GDM1 (cell line): ENCODE results near the gene PKP2.

ENCODE experiments used
- DNase-seq: peaks from one replicate; lab custom pipeline; 2025; lab: John Stamatoyannopoulos, UW

Gene PKP2

DNA sequence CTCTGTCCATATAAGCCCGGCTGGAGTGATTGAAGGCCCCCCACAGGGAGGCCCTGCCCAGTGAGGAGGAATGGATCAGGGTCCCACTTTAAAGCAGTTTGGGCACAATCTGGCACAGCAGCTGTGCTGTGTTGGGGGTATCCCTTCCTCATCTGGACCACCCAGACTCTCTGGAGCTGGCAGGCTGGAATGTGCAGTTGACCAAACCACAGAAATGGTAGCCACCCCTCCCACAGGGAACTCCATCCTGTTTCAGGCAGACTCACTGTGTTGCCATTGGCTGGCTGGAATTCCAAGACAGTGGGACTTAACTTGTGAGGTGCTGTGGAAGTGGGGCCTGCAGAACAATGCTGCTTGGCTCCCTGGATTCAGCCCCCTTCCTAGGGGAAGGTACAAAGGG lies 87.4 kb downstream of the PKP2 start:
- DNase-seq = no peak

DNA sequence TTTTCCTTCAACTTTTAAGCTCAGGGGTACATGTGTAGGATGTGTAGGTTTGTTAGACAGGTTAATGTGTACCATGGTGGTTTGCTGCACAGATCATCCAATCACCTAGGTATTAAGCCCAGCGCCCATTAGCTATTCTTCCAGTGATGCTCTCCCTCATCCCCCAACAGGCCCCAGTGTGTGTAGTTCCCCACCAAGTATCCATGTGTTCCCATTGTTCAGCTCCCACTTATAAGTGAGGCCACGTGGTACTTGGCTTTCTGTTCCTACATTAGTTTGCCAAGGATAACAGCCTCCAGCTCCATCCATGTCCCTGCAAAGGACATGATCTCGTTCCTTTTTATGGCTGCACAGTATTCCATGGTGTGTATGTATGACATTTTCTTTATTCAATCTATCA lies 92.3 kb downstream of the PKP2 start:
- no peak for DNase-seq

DNA sequence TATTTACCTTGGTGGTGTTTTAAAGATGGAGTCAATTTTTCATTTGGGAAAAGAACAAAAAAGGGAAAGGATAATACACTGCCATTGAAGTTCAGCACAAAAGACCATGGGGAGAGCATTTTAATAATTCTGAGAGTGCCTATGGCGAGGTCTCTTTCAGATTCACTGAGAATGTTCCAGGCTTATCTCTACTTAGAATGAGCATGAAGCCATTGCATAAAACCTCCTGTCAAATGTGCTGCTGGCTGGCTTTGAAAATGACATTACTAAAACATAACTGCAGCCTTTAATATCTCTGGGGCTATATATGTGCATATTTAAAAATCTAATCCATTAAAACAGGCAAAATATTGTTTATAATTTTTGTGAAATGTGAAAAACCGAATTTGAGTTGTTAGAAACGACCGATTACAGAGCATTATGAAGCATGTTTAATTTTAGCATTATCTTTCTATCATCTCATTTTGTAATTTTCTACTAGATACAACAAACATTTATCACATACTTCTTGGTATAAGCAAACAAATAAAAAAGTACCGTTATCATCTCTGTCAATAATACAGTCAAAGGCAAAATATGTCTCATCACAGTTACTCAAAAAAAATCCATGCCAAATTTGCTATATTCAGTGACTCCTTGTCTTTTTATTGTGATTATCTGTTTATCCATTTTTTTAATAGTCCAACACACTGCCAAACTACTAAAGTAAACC lies 95.2 kb downstream of the PKP2 start:
- no peak for DNase-seq

DNA sequence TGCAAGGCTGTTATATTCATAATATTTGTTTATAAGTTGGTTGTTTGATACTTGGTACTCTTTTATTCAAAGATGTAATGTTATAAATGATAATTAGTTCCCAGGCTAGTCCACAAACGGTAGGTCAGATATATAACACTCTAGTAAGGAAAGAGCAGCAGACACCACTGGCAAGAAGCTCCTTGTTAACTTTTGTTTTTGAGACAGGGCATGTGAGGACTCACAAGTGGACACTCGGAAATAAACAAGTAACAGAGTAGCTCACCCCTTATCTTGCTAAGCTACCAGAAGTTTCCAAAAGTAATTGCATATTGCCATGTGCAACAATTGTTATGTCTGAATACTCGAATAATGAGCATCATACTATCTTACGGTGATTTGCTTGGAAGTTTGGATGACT lies 102.3 kb downstream of the PKP2 start:
- no peak for DNase-seq

DNA sequence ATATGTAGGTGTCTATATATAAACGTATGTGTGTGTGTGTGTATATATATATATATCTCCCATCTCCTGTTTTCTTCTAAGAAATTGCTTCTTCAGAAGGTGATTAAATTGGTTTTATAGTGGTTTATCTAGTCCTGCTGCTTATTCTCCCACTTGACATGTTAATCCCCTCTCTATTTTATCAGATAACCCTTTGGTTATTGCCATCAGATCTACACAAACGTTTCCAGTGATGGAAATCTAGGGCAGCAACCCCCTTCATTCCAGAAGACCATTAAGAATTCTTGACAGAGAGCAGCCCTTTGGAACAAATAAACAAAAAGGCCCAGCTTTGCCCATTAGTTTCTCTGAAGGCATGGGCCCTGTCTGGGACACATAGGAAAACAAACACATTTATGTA lies 106.7 kb downstream of the PKP2 start:
- DNase-seq = no peak

DNA sequence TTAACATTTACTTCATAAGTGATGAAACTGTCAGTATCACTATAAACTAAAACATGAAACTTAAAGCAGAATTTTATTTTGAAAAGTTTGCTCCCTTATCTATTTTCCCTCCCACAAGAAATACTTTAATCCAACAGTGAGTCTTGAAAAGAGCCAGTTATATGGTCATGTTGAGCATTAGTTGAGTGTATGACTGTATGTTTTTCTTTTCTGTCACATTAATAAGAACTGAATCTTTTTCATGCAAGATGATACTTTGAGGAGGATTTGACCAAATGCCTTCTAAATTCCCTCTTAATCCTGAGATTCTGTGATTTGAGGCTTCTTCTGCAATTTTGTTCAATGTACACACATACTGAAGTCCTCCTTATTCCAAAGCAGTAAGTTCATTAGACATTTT lies 107.1 kb downstream of the PKP2 start:
- DNase-seq = no peak

DNA sequence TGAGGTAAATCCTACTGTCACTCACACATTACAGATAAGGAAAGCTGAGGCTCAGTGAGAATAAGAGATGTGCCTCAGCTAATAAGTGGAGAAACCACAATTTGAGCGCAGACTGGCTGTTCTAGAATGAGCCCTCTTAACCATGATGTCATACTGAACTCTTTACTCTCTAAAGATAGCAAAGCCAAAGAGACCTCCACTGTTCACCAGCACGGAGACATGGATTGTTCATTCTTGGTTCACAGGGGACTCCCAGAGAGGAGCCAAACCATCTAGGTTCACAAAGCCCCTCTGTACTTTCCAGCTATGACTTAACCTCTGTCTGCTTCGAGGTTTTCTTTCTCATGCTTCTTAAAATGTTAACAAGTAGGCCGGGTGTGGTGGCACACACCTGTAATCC lies 108.2 kb downstream of the PKP2 start:
- DNase-seq = no peak

DNA sequence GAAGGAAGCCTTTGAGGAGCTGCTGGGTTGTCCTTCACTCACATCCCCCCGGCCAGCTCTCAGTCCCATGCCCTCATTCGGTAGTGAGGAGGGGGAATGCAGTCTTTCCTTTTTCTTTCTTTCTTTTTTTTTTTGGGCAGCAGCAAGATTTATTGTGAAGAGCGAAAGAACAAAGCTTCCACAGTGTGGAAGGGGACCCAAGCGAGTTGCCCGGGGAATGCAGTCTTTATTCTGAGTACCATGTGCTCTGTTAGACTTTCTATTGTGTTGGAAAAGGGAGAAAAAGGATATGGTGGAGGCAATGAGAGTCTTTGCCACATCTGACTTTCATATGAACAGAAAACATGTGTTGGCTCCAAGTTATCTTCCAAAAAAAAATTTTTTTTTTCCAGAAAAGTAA lies 111.0 kb downstream of the PKP2 start:
- no peak for DNase-seq

DNA sequence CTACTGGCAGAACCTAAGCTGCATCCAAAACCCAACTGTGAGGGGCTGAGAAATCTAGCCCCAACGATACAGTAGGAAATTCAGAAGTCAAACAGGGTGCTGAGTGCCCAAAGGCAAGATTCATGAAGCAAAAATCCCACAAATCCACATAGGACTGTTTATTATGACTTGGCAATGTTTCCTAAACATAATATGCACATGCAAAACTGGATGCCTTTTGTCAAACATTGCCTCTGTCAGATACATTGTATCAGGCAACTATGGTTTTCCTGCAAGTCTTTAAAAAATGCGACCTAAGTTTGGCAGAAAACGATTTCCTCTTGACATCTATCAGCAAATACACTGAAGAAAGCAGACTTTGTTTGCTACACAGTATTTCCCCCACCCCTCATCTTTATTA lies 113.5 kb downstream of the PKP2 start:
- DNase-seq = no peak

DNA sequence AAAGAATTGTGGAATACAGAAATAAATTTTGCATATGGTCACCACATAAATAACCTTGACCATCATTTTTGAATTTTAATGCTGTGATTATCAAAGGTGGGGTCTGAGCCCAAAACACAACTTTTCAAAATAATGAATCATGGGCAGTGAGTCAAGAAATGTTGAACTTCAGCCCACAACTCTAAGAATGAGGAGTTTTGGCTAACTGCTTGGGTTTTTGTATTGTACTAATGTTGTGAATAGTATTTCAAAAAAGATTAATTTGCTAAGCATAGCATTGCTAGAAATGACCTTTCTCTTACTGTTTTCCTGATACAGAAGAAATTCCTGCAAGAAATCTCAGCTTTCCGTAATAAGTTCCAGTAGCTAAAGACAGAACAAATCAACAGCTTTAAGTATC lies 116.5 kb downstream of the PKP2 start:
- no peak for DNase-seq

DNA sequence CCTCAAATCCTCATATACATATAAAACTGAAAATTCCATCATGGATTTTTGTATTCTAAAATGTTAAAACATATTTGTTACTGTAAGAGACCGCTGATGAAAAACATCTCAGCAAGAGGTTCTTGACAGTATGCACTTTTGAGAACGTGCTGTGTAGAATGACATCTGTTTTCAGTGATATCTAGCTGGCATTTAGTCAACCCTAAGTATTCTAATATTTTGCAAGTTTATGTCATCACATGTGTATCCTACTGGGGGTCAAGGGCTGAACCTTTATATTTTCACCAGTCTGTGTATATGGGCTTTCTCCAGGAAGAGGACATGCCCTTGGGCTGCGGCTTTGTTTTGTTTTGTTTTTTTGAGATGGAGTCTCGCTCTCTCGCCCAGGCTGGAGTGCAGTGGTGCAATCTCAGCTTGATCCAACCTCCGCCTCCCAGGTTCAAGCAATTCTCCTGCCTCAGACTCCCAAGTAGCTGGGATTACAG lies 118.8 kb downstream of the PKP2 start:
- no peak for DNase-seq

DNA sequence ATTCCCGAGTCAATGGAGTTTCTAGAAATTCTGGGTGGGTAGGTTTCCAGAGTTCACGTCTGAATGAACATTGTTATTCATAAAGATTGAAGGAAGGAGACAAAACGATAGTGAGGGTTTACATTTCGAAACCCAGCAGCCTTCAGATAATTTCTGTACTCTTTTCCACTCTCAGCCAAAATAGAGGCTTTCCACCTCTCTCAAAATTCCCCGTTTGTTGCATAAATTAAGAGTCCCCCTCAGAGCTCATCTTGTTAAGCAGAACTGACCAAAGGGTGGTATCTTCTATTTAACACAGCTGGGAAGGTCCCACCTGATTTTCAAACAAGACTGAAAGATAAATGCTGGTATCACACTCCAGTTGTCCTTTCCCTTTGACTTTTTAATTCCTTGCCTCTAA lies 119.4 kb downstream of the PKP2 start:
- no peak for DNase-seq

DNA sequence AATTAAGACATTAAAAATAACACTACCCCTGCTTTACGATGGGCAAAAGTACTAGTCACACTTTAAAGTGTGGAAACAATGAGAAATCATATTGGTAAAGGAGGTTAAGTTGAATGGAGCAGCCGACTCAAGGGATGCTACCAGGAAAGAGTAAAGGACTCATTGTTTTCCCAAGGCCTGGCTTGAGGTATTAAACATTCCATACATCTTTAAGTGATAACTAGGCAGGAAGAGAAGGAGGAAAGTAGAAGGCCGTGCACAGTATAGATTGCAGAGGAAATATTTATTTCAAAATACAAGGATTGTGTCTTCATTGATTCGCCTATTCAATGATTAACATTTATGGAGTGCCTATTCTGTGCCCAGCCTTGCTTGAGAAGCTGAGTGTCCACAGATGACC lies 120.3 kb downstream of the PKP2 start:
- DNase-seq = no peak

DNA sequence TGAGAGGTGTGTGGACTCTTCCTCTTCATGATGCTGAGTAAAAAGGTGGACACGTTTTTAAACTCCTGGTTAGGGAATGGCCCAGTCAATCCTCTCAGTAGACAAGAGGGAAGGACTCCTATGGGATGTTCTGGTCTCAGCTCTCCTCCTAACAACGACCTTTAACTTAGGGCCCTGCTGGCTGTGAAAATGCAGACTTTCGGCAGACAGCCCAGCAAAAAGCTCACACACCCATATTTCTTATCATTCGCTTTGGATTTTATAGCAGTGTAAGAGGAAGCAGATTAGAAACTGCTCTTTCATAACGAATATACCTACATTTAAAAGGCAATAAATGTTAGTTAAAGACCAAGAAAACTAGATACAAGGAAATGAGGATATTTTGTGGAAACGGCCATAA lies 122.9 kb downstream of the PKP2 start:
- DNase-seq = no peak

DNA sequence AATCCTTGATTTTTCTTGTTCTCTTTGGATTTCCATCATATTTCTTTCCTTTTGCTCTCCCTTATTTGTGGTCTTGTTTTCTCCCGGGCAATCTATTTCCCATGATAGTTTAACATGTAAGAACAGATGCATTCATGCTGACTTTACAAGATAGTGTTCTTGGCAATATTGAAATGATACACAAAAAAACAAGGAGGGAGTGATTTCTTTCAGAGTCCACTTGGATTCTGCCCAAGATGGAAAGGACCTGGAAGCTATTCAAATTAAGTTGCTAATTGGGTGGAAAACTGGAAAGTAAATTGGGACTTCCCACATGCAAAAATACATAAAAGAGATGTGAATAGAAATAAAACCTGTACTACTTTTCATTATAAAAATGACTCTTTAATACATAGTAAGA lies 126.4 kb downstream of the PKP2 start:
- no peak for DNase-seq

DNA sequence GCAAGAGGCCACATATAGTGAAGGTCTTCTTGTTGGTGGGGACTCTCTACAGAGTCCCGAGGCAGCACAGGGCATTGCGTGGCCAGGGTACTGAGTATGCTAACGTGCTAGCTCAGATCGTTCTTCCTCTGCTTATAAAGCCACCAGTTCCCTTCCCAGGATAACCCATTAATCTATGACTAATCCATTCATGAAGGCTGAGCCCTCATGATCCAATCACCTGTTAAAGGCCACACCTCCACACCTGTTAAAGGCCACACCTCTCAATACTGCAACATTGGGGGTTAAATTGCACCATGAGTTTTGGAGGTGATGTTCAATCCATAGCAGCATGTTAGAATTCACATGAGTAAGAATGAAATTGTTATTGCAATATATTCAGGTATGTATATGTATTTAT lies 128.1 kb downstream of the PKP2 start:
- no peak for DNase-seq

DNA sequence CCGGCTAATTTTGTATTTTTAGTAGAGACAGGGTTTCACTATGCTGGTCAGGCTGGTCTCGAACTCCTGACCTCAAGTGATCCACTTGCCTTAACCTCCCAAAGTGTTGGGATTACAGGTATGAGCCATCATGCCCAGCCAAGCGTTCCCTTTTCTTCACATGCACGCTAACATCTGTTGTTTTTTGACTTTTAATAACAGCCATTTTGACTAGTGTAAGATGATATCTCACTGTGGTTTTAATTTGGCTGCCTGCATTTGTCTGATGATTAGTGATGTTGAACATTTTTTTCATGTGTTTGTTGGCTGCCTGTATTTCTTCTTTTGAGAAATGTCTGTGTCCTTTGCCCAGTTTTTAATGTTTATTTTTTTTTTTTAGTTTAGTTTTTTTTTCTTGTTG lies 130.7 kb downstream of the PKP2 start:
- DNase-seq = no peak

DNA sequence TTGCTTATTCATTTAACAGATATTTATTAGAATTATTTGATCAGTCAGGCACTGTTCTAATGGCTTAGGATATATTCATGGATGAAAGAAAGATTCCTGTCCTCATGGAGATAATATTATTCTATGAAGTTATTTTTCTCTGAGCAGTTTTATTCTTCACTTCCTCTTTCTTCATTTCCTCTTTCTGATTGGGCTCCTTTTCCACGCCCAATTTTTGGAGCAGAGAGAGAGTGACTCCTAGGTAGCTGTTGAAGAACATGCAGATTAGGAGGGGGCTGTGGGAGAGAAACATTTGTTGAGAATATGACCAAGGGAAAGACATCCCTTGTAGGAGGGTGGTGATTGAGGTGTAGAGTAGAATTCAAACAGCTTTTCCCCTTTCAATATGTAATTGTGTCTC lies 134.9 kb downstream of the PKP2 start:
- peak; percentile 43 for DNase-seq

DNA sequence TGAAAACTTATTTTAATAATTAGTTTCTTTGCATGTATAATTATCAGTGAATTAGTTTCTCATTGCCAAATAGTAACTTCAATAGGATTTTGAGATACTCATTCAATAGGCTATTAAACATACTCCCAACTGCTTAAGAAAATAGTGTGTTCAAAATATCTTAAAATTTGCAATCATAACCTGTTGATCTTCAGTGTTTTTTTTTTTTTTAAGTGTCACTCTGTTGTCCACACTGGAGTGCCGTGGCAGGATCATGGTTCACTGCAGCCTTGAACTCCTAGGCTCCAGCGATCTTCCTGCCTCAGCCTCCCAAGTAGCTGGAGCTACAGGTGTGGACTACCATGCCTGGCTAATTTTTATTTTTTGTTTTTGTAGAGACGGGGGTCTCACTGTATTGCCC lies 139.4 kb downstream of the PKP2 start:
- no peak for DNase-seq

DNA sequence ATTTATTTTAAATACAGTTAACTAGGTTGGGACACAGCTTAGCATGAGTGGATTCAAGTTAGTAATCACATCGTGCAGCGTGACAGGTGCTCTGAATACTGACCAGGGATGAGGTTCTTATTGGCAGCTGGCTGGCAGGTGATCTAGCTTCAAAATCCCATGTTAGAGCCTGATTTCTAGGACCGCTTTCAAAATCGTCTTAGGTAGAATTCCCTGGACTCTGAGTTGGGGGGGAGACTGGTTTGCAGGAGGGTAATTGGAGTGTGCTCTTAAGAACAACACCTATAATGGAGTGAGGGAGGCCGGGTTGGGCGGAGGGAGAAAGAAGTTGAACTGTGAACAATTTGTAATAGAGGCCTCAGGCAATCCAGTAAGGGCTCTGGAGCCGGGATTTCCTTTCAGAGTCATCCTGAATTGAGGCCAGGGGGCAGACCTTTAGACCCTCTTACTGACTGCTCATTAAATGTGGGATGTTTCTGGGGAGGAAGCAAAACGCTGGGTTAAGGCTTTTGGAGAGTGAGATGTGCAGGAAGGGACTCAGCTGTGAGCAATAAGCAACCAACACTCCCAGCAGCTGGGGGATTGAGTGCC lies 140.0 kb downstream of the PKP2 start:
- DNase-seq = no peak

DNA sequence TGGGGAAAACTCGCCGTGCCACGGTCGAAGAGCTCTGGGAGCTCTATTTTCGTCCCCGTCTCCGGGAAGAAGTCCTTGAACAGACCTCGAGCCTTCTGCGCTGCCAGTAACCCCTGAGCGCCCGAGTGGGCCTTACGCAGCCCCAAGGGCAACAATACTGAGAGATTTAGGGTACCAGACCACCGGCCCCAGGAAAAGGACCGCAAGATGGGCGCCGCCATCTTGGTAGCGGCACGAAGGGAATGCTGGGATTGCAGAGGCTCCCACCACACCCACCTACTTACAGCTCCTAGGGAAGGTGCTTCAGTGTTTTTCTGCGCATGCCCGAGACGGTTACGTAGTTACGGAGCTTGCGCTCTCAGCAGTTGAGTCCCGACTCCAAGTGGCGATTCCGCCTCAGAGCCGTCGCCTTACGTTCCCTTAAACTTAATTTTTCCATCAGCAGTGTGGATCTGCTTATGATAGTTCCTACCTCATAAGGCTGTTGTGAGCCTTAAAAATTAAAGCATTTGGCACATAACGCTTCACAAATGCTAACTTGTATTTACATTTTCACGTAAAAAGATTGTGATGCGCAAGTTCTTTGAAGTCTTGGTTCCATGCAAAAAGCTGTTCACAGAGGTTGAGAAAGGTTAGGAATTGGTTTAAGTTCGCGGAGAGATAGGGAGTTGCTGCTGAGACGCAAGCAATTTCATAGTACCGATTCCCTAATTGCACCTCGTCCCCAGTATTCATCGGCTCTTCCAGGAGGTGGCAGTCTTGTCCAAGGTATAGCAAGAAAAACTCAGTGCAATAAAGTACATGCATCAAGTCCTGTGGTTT lies 140.7 kb downstream of the PKP2 start, which contains the start of gene YARS2:
YARS2 (minus strand) TSS at position 244 of the 822 bp plus-strand sequence; CDS start at position 221, 23 bp downstream.
- DNase-seq = peak; percentile 96

DNA sequence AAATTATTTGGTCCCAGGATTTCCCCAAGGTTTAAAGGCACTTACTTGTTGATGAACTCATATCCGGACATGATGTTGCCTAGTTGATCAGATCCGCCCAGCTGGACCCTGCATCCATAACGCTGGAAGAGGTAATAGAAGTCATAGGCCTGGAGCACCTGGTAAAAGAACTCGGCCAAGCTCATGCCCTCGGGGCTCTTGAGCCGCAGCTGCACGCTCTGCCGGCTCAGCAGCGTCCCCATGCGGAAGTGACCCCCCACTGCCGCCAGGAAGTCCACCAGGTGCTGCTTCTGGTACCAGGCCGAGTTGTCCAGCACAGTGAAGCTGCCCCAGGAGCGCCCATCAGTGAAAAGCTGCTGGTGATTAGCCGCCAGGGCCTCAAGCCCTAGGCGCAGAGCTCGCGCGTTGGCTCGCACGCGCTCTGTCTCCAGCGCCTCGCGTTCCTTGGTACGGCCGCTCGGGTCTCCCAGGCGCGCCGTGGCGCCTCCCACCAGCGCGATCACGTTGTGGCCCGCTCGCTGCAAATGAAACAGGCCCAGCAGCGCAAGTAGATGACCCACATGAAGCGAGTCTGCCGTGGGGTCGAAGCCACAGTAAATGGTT lies 141.4 kb downstream of the PKP2 start:
- peak; percentile 74 for DNase-seq

DNA sequence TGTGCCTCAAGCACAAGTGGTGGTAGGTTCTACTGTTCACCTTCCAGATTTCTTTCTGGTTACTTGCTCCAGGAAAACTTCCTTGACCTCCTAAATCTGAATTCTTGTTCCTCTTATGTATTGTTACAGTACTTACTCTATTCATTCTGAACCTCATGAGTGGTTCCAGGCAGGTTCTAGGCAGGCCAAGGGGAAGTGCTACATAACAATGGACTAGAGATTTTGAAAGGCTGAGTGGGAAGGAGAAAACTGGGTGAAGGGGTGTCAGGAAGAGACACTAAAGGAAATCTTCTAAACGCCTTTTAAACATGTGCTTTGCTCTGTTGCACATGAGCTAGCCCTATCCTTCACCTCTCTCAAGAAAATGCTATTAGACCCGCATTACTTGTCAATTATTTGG lies 142.5 kb downstream of the PKP2 start:
- no peak for DNase-seq
